Ammon's horn (tissue), 1 donor: ENCODE results near the gene RNF220.
"Not testable (repeated sequence)": the region's sequence is repeated elsewhere in the genome, so short reads cannot be mapped to it uniquely, and the experiment has no call there.

ENCODE experiments used
- DNase-seq: peaks from one replicate; pipeline ENCODE4 v3.0.0-alpha.2; 2016; ENCODE audit warnings: low spot score

RNF220 gene

DNA sequence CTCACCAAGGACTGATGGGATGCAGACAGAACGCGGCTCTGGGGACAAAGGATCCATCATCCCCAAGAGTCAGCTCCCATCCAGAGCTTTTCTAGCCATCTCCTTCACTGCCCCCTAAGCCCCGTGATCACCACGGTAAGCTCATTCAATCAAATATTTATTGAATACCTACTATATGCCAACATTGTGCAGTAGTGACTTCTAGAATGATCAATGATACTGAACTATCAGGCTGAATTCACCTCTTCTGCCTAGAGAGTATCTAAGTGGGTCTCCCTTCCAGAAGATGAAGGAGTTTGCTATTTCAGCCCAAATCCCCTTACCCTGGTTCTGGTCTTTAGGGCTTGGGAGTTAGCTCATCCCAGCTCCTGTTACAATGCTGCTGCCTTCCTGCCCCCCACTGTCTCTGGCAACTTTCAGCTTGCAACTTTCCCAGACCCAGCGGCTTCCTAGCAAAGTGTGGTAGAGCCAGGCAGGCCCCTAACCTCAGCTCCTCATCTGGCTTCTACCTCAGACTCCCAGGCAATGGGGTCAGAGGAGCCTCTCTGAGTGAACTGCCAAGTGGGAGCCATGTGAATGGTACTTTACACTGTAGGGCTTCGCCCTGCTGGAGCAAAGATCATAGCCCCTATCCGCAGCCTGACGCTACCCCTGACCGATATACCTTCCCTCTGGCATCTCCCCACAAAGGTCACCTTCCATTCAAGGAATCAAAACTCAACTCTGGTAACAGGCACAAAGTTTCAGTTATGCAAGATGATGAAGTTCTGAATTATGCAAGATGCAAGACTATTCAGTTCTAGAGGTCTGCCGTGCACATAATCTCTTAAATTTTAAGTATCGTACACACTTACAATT is 248.3 kb downstream of the RNF220 start:
- no peak for DNase-seq

GRCh38 chr1:44654621-44655187 is 249.6 kb downstream of the RNF220 start:
- DNase-seq = no peak

- no peak for DNase-seq
These were observed 250.6 kb downstream of the RNF220 start for GRCh38 chr1:44655609-44656008.

DNA sequence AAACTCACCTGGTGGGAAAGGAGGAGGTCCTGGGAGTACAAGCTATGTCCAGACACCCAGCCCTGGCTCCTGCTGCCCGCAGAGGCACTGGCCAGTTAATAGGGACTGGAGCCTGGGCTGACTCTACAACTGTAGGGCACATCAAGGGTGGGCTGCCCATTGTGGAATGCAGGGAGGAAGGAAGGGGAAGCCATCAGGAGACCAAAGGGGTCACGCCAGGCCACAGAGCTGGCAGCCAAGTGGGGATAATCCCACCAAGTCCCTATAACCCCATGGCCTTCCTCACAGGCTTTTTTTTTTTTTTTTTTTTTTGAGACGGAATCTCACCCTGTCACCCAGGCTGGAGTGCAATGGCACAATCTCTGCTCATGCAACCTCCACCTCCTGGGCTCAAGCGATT is 254.5 kb downstream of the RNF220 start:
- no peak for DNase-seq

- DNase-seq = peak; percentile 95
These were observed 255.1 kb downstream of the RNF220 start for GRCh38 chr1:44660176-44660575.

GRCh38 chr1:44661781-44662682 is 257.0 kb downstream of the RNF220 start:
- no peak for DNase-seq

- DNase-seq = no peak
These were observed 257.6 kb downstream of the RNF220 start for GRCh38 chr1:44662683-44663030.

DNA sequence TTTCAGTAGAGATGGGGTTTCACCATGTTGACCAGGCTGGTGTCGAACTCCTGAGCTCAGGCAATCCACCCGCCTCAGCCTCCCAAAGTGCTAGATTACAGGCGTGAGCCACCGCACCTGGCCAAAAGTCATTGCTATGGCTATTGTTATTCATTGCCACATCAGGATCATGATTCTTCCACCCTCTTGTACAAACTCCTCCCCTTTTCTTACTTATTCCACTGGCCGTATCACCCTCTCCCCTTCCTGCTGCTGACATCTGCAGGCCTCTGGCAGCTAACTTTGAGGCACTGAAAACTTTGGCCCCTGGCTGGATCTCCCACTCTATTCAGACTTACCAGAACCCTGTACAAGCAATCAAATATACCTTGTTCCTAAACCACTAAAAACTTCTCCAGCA is 258.4 kb downstream of the RNF220 start:
- no peak for DNase-seq

GRCh38 chr1:44664730-44665370 is 259.8 kb downstream of the RNF220 start:
- no peak for DNase-seq

- not testable (repeated sequence) for DNase-seq
These were observed 261.7 kb downstream of the RNF220 start for GRCh38 chr1:44666719-44667118.

GRCh38 chr1:44670751-44671640 is 265.9 kb downstream of the RNF220 start:
- peak; percentile 34 for DNase-seq

DNA sequence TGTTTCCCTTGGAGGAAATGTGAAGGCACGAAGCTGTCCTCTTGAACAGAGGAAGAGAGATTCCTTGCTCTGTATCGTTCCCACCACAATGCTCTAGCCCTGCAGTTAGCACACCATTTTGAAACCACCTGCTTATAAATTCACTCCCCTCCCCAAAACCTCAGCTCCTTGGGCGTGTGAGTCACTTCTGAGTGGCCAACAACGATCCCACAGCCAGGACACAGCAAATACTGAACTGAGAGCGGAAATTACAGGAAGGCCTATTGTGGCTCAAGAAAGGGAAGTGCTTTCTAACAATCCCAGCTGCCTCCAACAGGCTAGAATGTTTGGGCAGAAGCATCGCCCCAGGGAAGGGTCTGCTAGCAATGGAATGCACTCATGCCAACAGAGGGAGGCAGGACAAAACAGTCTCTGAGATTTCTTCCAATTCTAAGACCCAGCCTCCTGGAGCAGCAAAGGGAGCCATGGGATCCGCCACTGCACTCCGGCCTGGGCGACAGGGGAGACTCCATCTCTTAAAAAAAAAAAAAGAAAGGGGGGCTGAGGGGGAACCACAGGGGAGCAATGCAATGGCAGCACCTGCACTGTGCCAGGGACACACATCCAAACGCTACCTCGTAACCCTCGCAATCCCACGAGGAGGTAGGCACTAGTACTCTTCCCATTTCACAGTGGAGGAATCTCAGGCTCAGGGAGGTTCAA is 267.4 kb downstream of the RNF220 start:
- DNase-seq = peak; percentile 62

DNA sequence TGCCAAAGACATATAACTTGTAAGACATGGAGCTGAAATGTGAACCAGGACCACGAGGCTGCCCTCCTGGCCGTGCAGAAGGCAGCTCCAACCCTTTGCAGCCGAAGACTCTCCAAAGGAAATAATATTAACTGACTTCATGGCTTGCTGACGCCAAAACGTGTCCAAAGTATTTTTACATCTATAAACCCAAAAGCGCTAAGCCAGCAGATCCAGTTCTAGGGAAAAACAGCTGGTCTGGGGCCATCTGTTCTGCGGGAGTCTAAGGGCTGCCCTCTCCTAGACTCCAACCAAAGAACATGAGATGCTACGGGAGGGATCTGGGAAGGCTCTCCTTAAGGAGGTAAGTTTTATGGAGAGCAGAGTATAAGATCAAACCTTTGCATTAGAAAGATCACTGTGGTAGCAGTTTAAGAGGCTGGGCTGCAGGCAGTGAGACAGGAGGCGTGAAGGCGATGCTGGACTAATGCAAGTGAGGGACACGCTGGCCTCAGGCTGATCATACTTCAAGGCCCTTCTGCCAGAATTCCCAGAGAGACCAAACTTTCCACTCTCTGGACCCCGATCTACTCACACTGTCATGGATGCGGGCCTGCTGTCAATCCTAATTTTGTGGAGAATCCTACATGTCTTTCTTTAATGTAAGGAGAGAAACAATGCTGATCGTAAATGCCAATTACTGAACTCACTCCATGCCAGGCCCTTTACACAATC is 268.1 kb downstream of the RNF220 start:
- no peak for DNase-seq

DNA sequence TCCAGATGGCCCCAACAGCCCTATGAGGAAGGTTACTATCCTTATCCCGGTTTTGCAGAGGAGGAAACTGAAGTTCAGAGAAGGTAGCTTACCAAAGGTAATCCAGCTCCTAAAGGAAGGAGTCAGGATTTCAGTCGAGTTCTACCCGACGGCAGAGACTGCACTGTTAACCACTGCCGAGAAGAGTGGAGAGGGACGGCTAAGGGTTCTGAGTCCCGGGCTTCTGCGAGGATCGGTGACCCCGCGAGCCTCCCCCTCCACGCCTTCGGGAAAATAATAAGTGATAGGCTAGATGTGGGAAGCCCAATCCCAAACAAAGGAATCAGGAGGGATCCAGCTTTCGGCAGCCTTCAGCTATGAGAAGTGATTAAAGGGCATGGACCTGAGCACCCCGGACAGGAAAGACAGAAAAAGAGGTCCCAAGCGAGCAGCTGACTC is 268.6 kb downstream of the RNF220 start:
- DNase-seq = no peak

DNA sequence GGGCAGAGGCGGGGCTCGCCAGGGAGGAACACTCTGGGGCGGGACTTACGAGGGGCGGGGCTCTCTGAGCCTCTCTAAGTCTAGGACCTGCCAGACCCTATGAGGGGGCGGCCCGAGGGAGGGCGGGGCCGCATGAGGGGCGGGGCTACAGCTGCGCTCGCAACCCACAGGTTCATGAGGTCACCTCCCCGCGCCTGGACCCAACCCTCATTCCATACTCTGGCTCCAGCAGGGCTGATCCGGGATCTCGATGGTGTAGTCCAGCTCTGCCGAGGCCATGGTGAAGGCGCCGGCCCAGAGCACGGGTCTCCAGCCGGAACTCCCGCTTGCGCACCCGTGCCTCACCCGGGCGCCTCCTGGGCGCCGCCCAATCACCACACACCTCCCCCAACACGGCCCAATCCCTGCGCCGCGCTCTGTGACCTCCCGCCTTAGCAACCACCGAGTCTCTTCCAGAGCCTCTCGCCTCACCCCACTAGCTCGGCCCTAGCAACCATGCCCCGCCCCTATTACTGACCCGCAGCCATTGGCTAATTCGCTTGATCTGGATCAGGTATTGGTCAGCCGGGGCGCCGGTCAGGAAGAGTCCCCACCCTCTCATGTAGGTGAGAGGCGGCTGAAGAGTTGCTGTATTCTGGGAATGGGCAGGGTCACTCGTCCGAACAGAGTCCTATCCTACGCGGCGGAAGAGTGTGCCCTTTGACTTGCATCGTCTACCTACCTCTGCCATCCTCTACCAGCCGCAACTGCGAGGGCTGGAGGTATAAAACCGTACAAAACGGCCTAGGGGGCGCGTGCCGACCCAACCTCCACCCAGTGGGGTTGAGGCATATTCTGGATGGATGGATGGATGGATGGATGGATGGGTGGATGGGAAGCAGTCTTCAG is 269.3 kb downstream of the RNF220 start, which contains the start of the genes ARMH1 and TMEM53:
TSS of gene ARMH1 (plus strand) at position 602 of the 888 bp plus-strand sequence. CDS start 14,984 bp downstream, outside the sequence.
TSS of gene TMEM53 (minus strand) at position 369 of the 888 bp plus-strand sequence. CDS start at position 279, 90 bp downstream.
- DNase-seq = peak; percentile 100

DNA sequence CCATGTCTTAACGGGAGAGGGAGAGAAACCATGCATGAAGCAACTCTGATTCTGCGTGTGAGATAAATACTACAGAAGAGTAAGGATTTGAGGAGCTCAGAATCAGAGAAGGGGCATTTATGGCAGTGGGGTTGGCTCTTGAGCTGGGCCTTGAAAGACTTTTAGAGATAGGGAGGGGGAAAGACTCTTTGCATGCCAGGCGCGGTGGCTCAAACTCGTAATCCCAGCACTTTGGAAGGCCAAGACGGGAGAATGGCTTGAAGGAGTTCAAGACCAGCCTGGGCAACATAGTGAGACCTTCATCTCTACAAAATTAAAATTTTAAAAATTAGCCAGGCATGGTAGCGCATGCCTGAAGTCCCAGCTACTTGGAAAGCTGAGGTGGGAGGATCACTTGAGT is 270.1 kb downstream of the RNF220 start:
- no peak for DNase-seq

DNA sequence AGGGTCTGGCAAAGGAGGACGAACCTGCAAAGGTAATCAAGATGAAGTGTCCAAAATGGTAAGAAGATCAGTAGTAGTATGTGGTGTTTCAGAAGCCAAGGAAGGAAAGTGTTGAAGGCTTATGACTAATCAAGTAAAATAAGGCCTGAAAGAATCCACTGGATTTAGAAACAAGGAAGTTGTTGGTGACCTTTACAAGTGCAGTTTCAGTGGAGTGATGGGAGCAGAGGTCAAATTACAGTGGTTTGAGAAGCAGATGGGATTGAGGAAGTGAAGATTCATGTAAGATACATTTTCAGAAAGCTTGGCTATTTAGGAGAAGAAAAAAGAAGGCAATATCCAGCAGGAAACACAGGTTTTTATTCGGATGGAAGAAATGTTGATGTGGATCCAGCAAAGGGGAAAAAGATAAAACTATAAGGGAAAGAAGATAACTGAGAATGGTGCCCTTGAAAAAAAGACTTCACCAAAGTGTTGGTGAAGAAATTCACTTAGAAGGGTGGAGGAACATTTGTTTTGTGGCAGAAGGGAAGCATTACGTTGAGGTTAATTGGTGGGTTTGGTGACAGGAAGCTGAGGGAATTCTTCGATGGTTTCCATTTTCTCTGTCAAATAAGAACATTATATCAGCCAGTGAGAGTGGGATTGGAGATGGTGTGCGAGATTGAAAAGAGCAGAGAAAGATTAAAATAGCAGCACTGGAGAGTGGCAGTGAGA is 271.6 kb downstream of the RNF220 start:
- no peak for DNase-seq
